ENCODE data around the gene SESN1. TPM values are rescaled to one million over a fixed set of nuclear protein-coding genes. Genes with fewer than 3 reads are reported as not detected.
A peak's percentile ranks its signal among the peaks of the same experiment; 100 is the strongest.

SESN1 gene
- polyA plus RNA-seq, 2 donors: 11.1 to 14.8 TPM

DNA sequence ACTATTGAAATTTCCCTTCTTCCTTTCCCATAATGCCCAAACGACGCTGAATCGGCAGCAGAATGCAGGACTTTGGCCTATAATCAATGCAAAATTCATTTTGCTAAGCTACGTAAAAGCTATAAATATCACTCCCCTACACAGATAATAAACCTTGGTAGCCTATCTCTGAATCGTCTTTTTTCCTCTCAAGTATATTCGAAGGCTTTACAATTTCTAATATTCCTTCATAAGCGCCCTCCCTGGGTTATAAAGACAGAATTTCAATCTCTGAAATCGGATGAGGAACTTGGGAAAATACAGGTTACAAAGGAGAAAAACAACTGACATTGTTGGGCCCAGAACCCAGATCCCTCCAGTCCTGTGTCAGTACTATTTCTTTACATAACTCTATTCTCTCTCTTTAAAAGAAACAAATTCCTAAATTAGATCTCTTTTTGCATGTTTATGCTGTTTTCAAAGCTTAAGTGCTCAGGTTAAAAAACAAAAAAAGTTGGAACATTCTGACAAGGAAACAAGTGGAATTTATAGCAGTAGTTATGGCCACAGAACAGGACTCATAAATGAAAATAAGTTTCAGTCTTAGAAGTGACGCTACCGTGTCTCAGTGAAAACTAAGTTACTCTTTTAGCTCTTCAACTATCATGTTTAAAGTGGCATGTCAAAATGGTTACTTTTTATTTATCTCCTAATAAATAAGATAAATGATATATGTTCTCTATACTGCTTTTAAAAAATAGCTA is 84.5 kb downstream of the SESN1 start:
- no peaks in the 10 kb centered on the region for H3K9me3 ChIP-seq (ENCODE audit: control insufficient read depth in 2 of 2, insufficient read depth in 1 of 2, low read depth in 1 of 2, low read length in 1 of 2)
- 13 to 15% methylated on average over 10 of the region's 10 CpGs for WGBS, 2 donors
- H3K27ac ChIP-seq (ENCODE audit: low read depth in 2 of 2, low read length in 1 of 2): peak overlapping the region; percentile 98 to 99
- no peaks in the 10 kb centered on the region for H3K36me3 ChIP-seq (ENCODE audit: control insufficient read depth in 2 of 2, insufficient read depth in 2 of 2, low read length in 1 of 2)
- H3K4me1 ChIP-seq (ENCODE audit: control insufficient read depth in 2 of 2, insufficient read depth in 2 of 2, low read length in 1 of 2): no peaks in the 10 kb centered on the region
- H3K27me3 ChIP-seq (ENCODE audit: control insufficient read depth in 1 of 2, insufficient read depth in 2 of 2, low read length in 2 of 2): no peaks in the 10 kb centered on the region
- H3K4me3 ChIP-seq (ENCODE audit: low read depth in 1 of 2, low read length in 2 of 2): peak overlapping the region; percentile 99 to 100

DNA sequence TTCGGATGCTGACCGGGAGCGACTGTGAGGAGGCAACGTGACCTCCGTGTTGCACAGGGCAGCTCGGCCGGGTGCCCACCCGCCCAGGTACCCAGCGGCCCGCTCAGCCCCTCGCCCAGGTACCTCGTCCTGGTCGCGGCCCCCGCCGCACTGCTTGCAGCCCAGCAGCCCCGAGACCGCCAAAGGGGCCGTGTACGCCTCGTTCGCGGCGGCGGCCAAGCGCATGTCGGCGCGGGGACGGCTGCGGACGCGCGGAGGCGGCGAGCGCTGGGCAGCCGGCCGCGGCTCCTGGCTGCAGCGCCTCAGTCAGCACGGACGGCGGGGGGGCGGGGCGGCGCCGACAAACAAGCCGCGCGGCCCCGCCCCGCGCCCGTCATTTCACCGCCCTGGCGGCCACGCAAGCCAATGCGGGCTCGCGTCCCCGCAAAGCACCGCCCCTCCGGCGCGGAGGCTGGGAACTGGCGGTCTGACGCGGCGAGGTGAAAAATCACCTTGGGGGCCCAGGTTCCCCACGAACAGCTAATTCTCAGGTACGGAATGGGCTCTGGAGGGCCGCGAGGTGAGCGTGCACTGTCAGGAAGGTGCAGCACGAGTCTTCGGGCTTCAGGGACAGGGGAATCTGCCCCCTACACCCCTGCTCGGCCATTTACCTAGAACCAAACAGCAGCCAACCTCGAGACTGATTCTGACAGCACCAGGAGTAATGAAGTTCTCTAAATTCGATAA is 85.2 kb downstream of the SESN1 start:
- Histone ChIP-seq H3K27ac (ENCODE audit: low read depth in 2 of 2, low read length in 1 of 2) (peak overlapping the region; percentile 98 to 99), H3K9me3 (ENCODE audit: control insufficient read depth in 2 of 2, insufficient read depth in 1 of 2, low read depth in 1 of 2, low read length in 1 of 2) (no peaks in the 10 kb centered on the region), H3K36me3 (ENCODE audit: control insufficient read depth in 2 of 2, insufficient read depth in 2 of 2, low read length in 1 of 2) (no peaks in the 10 kb centered on the region), H3K4me1 (ENCODE audit: control insufficient read depth in 2 of 2, insufficient read depth in 2 of 2, low read length in 1 of 2) (no peaks in the 10 kb centered on the region), H3K4me3 (ENCODE audit: low read depth in 1 of 2, low read length in 2 of 2) (peak overlapping the region; percentile 99 to 100), H3K27me3 (ENCODE audit: control insufficient read depth in 1 of 2, insufficient read depth in 2 of 2, low read length in 2 of 2) (no peaks in the 10 kb centered on the region)
- WGBS, 2 donors: 0% methylated on average over 70 to 80 of the region's 80 CpGs

DNA sequence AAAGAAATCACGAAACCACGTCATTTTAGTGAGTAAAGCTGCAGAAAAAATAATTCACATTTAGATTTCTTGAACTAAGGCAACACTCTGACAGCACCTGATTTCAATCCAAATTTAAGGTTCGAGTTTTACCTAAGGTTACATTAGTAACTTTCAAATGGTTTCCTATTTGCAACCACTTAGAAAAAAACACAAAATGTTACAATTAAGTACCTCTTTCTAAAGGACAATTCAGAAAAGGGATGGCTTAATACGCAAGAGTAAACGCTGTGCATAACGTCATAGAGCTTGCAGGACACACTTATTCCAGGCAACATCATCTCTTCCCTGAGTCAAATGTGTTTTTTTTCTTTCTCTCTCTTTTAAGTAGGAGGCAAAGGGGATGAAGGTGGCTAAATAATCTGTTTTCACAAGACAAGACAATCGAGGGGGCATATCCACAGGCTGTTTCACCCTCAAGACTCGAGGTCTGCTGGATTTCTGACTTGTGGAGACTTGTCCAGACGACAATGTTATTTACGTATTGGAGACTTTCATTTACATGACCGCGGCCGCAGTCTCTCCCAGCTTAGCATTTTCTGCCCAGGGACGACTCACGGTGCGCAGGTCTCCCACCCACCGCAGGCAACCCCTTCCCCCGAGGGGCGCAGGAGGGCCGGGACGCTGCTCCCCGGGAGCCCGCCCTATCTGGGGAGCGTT is 86.0 kb downstream of the SESN1 start:
- Histone ChIP-seq H3K4me1 (ENCODE audit: control insufficient read depth in 2 of 2, insufficient read depth in 2 of 2, low read length in 1 of 2) (no peaks in the 10 kb centered on the region), H3K27ac (ENCODE audit: low read depth in 2 of 2, low read length in 1 of 2) (peak overlapping the region; percentile 98 to 99), H3K9me3 (ENCODE audit: control insufficient read depth in 2 of 2, insufficient read depth in 1 of 2, low read depth in 1 of 2, low read length in 1 of 2) (no peaks in the 10 kb centered on the region), H3K27me3 (ENCODE audit: control insufficient read depth in 1 of 2, insufficient read depth in 2 of 2, low read length in 2 of 2) (no peaks in the 10 kb centered on the region), H3K4me3 (ENCODE audit: low read depth in 1 of 2, low read length in 2 of 2) (peak overlapping the region; percentile 99 to 100), H3K36me3 (ENCODE audit: control insufficient read depth in 2 of 2, insufficient read depth in 2 of 2, low read length in 1 of 2) (no peaks in the 10 kb centered on the region)
- 2% methylated on average over 24 of the region's 24 CpGs for WGBS, 2 donors

DNA sequence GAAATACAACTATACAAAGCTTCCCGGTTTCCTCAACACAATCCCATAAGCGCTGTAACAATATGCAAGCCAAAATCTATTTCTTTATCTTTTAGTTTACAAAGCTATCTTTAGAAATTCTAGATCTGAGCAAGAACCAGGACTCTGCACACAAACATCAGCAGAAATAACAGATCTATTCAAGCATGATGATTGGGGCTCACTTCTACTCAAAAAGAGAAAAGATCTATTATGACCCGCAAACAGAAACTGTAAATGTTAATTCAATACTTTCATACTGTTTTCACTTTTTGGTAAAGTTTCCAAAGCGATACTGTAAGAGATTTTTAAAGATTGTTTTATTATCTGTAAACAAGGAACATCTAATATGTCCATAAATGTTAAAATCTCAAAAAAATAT is 86.6 kb downstream of the SESN1 start:
- Histone ChIP-seq H3K4me1 (ENCODE audit: control insufficient read depth in 2 of 2, insufficient read depth in 2 of 2, low read length in 1 of 2) (no peaks in the 10 kb centered on the region), H3K4me3 (ENCODE audit: low read depth in 1 of 2, low read length in 2 of 2) (peak overlapping the region in 1 of 2 donors; percentile 99), H3K27ac (ENCODE audit: low read depth in 2 of 2, low read length in 1 of 2) (no peak overlapping the region), H3K27me3 (ENCODE audit: control insufficient read depth in 1 of 2, insufficient read depth in 2 of 2, low read length in 2 of 2) (no peaks in the 10 kb centered on the region), H3K9me3 (ENCODE audit: control insufficient read depth in 2 of 2, insufficient read depth in 1 of 2, low read depth in 1 of 2, low read length in 1 of 2) (no peaks in the 10 kb centered on the region), H3K36me3 (ENCODE audit: control insufficient read depth in 2 of 2, insufficient read depth in 2 of 2, low read length in 1 of 2) (no peaks in the 10 kb centered on the region)
- WGBS, 2 donors: 29 to 35% methylated on average over 4 of the region's 4 CpGs

DNA sequence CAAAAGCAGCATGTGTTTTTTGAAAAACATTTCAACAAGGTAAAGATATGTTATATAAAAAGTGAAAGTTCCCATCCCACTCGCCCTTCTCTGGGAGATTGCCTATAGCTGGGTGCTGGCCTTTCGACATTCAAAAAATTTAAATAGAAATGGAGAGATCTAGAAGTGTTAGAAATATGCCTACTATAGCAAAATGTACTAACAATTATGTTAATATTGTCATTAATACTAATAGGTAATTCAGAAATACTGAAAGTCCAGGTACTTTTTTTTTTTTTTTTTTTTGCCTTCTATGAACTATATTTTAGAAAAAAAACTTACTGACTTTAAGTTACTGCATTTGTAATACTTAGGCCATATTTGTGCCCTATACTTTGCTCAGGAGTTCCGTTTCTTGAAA is 87.1 kb downstream of the SESN1 start:
- Histone ChIP-seq H3K27ac (ENCODE audit: low read depth in 2 of 2, low read length in 1 of 2) (no peak overlapping the region), H3K4me3 (ENCODE audit: low read depth in 1 of 2, low read length in 2 of 2) (peak overlapping the region in 1 of 2 donors; percentile 7), H3K9me3 (ENCODE audit: control insufficient read depth in 2 of 2, insufficient read depth in 1 of 2, low read depth in 1 of 2, low read length in 1 of 2) (no peaks in the 10 kb centered on the region), H3K4me1 (ENCODE audit: control insufficient read depth in 2 of 2, insufficient read depth in 2 of 2, low read length in 1 of 2) (no peaks in the 10 kb centered on the region), H3K36me3 (ENCODE audit: control insufficient read depth in 2 of 2, insufficient read depth in 2 of 2, low read length in 1 of 2) (no peaks in the 10 kb centered on the region), H3K27me3 (ENCODE audit: control insufficient read depth in 1 of 2, insufficient read depth in 2 of 2, low read length in 2 of 2) (no peaks in the 10 kb centered on the region)
- 51 to 66% methylated on average over 3 of the region's 3 CpGs for WGBS, 2 donors

DNA sequence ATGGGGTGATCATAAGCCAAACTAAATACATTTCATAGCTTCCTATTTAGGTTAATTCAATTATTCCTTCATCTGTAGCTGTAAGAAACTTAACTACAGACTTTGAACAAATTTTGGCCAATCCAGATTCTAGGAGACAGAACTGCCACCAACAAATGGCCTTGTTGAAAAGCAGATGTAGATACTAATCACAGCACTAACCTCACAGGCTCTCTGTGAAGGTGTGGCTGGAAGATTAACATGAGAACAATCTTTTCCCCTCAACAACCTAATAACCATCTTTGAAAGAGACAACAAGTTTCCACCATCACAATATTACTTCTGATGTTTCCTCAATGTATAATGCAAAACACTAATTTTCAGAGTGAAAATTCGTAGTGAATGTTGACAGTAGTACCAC is 87.8 kb downstream of the SESN1 start:
- Histone ChIP-seq H3K27ac (ENCODE audit: low read depth in 2 of 2, low read length in 1 of 2) (no peak overlapping the region), H3K27me3 (ENCODE audit: control insufficient read depth in 1 of 2, insufficient read depth in 2 of 2, low read length in 2 of 2) (no peaks in the 10 kb centered on the region), H3K4me3 (ENCODE audit: low read depth in 1 of 2, low read length in 2 of 2) (peak overlapping the region in 1 of 2 donors; percentile 7), H3K4me1 (ENCODE audit: control insufficient read depth in 2 of 2, insufficient read depth in 2 of 2, low read length in 1 of 2) (no peaks in the 10 kb centered on the region), H3K9me3 (ENCODE audit: control insufficient read depth in 2 of 2, insufficient read depth in 1 of 2, low read depth in 1 of 2, low read length in 1 of 2) (no peaks in the 10 kb centered on the region), H3K36me3 (ENCODE audit: control insufficient read depth in 2 of 2, insufficient read depth in 2 of 2, low read length in 1 of 2) (no peaks in the 10 kb centered on the region)
- WGBS, 2 donors: 50 to 59% methylated on average over 1 of the region's 1 CpG

DNA sequence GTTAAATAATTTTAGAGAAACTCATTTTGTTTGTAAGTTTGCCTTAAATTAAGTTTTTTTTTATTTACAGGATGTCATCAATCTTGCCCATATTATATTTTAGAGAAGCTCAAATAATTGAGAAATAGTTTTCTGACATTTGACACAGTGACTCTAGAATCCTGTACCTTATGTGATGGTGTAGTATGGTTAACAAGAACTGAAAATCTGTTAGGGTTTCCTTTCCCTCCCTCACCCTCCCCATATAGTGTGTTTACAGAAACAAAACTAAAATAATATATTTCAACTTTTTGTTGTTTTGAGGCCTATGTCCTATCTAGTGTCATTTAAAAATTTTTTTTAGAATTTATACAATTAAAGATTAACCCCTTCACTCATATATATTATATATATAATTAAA is 91.8 kb downstream of the SESN1 start:
- no peak overlapping the region for H3K4me3 ChIP-seq (ENCODE audit: low read depth in 1 of 2, low read length in 2 of 2)
- H3K27ac ChIP-seq (ENCODE audit: low read depth in 2 of 2, low read length in 1 of 2): peak overlapping the region in 1 of 2 donors; percentile 63
- H3K9me3 ChIP-seq (ENCODE audit: control insufficient read depth in 2 of 2, insufficient read depth in 1 of 2, low read depth in 1 of 2, low read length in 1 of 2): no peaks in the 10 kb centered on the region
- peaks cover 0 to 2% of the 10 kb centered on the region in 2 donors for H3K36me3 ChIP-seq (ENCODE audit: control insufficient read depth in 2 of 2, insufficient read depth in 2 of 2, low read length in 1 of 2)
- no peaks in the 10 kb centered on the region for H3K27me3 ChIP-seq (ENCODE audit: control insufficient read depth in 1 of 2, insufficient read depth in 2 of 2, low read length in 2 of 2)
- H3K4me1 ChIP-seq (ENCODE audit: control insufficient read depth in 2 of 2, insufficient read depth in 2 of 2, low read length in 1 of 2): no peaks in the 10 kb centered on the region

DNA sequence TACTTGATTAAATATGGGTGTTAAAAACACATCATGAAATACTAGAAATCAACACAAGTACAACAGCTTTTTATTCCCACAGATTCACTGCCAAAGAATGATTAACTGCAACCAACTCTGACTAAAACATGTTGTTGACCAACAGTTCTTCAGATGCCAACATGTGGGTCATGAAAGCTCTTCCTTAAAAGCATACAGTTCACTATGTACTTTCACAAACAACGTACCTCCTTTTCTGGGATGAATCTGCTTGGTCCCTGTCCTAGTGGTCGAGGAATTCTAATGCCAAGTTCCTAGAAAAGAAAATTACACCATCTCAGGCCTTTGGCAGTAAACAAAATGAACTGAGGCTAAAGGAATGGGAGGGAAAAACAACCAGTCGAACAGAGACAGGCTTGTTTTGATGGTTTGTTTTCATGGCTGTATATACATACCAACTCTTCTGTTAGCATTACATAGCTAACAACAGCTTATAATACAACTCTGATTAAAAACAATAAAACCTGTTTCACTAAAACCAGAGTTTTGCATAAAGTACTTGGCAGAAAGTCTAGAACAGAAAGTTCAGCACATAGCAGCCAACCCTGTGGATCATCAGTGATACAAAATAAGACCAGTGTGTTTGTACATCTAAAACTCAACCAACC is 92.5 kb downstream of the SESN1 start:
- H3K9me3 ChIP-seq (ENCODE audit: control insufficient read depth in 2 of 2, insufficient read depth in 1 of 2, low read depth in 1 of 2, low read length in 1 of 2): no peaks in the 10 kb centered on the region
- peaks cover 0 to 2% of the 10 kb centered on the region in 2 donors for H3K36me3 ChIP-seq (ENCODE audit: control insufficient read depth in 2 of 2, insufficient read depth in 2 of 2, low read length in 1 of 2)
- H3K4me1 ChIP-seq (ENCODE audit: control insufficient read depth in 2 of 2, insufficient read depth in 2 of 2, low read length in 1 of 2): no peaks in the 10 kb centered on the region
- 29 to 42% methylated on average over 3 of the region's 3 CpGs for WGBS, 2 donors
- H3K27me3 ChIP-seq (ENCODE audit: control insufficient read depth in 1 of 2, insufficient read depth in 2 of 2, low read length in 2 of 2): no peaks in the 10 kb centered on the region
- H3K4me3 ChIP-seq (ENCODE audit: low read depth in 1 of 2, low read length in 2 of 2): no peak overlapping the region
- H3K27ac ChIP-seq (ENCODE audit: low read depth in 2 of 2, low read length in 1 of 2): peak overlapping the region; percentile 40 to 63

DNA sequence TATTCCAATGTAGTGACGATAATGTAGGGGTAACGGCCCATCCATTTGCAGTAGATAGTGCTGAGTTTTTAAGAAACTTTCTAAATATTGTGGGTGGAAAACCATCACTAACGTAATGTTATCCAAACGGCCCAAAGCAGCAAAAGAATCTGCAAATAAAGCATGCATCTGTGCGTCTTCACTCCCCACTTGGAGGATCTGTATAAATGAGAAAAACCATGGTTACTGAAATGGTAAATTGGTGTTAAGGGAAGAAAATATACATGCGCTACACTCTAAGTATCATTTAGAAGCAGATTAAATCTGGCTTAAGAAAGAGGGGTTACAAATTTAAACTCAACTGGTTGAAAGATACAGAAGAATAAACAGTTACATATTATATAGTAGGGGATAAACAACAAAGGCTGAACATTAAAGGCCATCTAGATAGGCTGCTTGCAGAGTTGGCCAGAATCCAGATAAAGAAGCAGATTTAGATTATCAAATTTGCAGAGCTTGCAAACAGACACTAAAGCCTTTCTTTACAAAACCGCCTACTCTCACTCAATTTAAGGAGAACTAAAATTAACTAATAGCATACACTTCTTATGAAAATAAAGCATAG is 93.3 kb downstream of the SESN1 start:
- Histone ChIP-seq H3K36me3 (ENCODE audit: control insufficient read depth in 2 of 2, insufficient read depth in 2 of 2, low read length in 1 of 2) (peaks cover 0 to 2% of the 10 kb centered on the region in 2 donors), H3K4me3 (ENCODE audit: low read depth in 1 of 2, low read length in 2 of 2) (no peak overlapping the region), H3K4me1 (ENCODE audit: control insufficient read depth in 2 of 2, insufficient read depth in 2 of 2, low read length in 1 of 2) (no peaks in the 10 kb centered on the region), H3K27ac (ENCODE audit: low read depth in 2 of 2, low read length in 1 of 2) (no peak overlapping the region), H3K27me3 (ENCODE audit: control insufficient read depth in 1 of 2, insufficient read depth in 2 of 2, low read length in 2 of 2) (no peaks in the 10 kb centered on the region), H3K9me3 (ENCODE audit: control insufficient read depth in 2 of 2, insufficient read depth in 1 of 2, low read depth in 1 of 2, low read length in 1 of 2) (no peaks in the 10 kb centered on the region)
- 62 to 79% methylated on average over 7 of the region's 7 CpGs for WGBS, 2 donors
